Dedifferentiated amniotic fluid mesenchymal stem cell (primary cell): Measurements from ENCODE around the gene BPTF.
"Not testable (repeated sequence)": the region's sequence is repeated elsewhere in the genome, so short reads cannot be mapped to it uniquely, and the experiment has no call there.

ENCODE experiments used
- DNase-seq: peaks from one replicate; pipeline ENCODE4 v3.0.0-alpha.2; 2016; ENCODE audit errors: extremely low spot score

BPTF gene, protein sequence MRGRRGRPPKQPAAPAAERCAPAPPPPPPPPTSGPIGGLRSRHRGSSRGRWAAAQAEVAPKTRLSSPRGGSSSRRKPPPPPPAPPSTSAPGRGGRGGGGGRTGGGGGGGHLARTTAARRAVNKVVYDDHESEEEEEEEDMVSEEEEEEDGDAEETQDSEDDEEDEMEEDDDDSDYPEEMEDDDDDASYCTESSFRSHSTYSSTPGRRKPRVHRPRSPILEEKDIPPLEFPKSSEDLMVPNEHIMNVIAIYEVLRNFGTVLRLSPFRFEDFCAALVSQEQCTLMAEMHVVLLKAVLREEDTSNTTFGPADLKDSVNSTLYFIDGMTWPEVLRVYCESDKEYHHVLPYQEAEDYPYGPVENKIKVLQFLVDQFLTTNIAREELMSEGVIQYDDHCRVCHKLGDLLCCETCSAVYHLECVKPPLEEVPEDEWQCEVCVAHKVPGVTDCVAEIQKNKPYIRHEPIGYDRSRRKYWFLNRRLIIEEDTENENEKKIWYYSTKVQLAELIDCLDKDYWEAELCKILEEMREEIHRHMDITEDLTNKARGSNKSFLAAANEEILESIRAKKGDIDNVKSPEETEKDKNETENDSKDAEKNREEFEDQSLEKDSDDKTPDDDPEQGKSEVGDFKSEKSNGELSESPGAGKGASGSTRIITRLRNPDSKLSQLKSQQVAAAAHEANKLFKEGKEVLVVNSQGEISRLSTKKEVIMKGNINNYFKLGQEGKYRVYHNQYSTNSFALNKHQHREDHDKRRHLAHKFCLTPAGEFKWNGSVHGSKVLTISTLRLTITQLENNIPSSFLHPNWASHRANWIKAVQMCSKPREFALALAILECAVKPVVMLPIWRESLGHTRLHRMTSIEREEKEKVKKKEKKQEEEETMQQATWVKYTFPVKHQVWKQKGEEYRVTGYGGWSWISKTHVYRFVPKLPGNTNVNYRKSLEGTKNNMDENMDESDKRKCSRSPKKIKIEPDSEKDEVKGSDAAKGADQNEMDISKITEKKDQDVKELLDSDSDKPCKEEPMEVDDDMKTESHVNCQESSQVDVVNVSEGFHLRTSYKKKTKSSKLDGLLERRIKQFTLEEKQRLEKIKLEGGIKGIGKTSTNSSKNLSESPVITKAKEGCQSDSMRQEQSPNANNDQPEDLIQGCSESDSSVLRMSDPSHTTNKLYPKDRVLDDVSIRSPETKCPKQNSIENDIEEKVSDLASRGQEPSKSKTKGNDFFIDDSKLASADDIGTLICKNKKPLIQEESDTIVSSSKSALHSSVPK (N-terminal part only)

DNA sequence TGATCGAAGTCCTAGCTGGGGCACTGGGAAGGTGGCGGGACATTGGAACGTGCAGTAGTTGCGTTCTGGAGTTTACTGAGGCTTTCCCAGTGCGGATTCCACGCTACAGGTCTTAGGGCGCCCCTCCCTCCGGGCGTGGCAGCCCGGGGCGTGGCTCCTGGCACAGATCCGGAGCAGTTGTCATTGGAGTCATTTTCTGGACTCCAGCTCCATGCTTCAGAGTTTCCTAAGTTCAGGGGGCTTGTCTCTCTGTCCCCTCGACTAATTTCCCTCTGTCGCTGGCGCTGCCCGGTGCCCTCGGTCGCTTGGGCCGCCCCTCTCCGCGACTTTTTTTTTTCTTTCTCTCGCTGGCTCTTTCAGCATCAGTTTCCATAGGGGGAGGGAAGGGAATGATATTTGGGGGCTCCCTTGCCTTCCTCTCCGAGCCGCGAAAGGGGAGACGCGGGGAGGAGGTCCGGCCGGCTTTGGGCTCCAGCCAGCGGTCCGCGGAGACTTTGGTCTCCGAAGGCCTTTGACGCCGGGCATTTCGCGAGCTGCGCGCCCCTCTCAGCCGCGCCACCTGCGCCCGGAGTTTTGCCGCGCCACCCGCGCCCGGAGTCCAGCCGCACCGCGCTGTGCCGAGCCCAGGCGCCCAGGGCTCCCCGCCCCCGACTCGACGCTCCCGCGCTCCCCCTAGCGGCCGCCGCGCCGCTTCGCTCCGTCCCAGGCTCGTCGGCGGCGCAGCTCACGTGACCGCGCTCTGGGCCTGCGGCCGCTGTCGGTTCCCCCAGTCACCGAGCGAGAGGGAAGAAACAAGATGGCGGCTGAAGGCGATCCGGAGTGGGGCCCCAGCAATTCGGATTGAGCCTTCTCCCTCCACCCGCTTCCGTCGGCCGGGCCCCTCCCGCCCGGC lies at the start of gene BPTF:
TSS of gene BPTF (plus strand) at position 769 of the 892 bp plus-strand sequence. CDS start 222 bp downstream, outside the sequence.
- peak; percentile 89 for DNase-seq

DNA sequence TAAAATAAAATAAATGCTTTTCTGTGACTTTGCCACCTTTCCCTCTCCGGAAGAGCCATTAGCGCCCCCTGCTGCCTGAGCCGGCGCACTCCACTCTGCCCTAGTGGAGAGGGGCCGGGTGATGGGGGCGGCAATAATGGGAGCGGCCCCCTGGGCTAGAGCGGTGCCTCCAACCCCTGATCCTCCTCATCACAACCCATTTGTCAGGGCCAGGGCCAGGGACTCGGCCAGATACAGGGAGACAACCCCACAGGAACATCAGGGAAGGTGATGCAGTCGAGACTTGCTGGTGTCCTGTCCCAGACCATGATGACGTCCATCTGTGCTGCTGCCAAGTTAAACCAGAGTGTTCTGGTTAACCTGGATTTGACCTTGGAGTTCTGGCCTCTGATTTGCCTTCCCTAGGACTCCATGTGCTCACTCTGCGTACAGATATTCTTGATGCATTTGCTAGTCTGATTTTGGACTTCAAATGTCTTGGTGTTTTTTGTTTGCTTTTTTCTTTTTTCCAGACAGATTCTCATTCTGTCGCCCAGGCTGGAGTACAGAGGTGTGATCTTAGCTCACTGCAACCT lies 46.1 kb upstream of the BPTF start:
- no peak for DNase-seq

DNA sequence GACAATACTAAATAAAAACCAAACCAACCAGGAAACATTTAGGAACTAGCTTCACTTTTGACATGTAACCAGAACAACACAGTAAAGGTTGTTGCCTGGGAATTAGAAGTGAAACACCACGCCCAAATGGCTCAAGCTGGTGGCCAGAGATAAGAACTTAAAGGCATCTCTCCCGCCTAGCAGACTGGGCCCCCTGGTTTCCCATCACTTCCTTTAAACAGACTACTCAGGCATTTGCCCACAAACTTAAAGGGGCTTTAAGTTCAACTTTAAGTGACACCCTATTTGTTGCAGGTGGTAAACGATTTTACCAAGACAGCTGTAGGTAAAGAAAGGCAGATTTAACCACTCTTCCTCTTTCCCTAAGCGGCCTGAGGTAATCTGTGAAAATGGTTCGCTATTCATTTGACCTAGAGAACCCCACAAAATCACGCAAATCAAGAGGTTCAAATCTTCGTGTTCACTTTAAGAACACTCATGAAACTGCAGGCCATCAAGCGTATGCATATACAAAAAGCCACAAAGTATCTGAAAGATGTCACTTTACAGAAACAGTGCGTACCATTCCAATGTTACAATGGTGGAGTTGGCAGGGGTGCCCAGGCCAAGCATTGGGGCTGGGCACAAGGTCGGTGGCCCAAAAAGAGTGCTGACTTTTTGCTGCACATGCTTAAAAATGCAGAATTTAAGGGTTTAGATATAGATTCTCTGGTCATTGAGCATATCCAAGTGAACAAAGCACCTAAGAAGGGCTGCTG lies 40.8 kb upstream of the BPTF start:
- DNase-seq = no peak

DNA sequence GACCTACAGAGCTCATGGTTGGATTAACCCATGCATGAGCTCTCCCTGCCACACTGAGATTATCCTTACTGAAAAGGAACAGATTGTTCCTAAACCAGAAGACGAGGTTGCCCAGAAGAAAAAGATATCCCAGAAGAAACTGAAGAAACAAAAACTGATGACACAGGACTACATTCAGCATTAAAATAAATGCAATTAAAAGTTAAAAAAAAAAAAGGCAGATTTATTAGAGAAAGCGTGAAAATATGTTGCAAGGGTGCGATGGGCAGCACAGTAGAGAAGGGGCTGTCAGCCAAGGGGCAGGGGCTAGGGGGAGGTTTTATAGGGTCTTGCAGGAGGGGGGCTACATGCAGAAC lies 40.2 kb upstream of the BPTF start:
- DNase-seq = no peak

DNA sequence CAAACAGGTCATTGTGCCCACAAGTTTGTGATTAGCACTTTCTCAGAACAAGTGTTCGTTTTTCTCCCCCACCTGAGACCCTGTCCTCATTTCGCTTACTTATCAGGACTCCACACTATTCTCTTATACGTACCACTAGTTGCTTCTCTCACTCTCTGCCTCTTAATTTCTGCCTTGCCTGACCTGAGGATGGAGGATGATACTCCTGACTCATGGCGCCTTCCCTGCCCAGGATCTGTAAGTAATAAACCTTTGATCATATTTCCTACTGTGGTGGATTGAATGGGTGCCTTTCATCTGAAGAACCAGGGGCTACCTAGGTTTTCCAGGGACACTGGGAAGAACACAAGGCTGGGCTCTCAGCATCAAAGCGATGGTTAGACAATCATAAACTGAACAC lies 39.8 kb upstream of the BPTF start:
- DNase-seq = no peak

GRCh38 chr17:67800495-67800928 lies 24.8 kb upstream of the BPTF start:
- DNase-seq = peak; percentile 57

GRCh38 chr17:67801626-67802175 lies 23.6 kb upstream of the BPTF start:
- DNase-seq = no peak

- DNase-seq = no peak
These were observed 14.8 kb upstream of the BPTF start for GRCh38 chr17:67810464-67810863.

DNA sequence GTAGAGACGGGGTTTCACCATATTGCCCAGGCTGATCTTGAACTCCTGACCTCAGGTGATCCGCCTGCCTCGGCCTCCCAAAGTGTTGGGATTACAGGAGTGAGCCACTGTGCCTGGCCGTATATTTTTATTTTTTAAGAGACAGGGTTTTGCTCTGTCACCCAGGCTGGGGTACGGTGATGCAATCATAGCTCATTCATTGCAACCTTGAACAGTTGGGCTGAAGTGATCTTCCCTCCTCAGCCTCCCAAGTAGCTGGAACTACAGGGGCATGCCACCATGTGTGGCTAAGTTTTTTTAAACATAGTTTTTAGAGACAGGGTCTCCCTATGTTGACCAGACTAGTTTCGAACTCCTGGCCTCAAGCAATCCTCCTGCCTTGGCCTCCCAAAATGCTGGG lies 12.9 kb upstream of the BPTF start:
- DNase-seq = not testable (repeated sequence)

DNA sequence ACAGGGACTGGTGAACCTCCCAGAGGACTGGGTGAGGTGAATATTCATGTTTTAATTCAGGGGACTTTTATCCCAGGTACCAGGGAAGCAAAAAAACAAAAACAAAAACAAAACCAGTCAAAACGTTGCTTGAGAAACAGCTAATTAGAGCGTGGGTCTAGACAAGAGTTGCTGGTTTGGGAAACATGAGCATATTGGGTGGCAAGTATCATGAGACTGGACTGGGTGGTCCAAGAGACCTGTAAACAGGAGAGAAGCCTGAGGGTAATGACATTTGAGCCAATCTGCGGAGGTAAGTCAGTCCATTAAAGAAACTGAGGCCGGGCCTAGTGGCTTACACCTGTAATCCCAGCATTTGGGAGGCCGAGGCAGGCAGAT lies 11.5 kb upstream of the BPTF start:
- DNase-seq = no peak

DNA sequence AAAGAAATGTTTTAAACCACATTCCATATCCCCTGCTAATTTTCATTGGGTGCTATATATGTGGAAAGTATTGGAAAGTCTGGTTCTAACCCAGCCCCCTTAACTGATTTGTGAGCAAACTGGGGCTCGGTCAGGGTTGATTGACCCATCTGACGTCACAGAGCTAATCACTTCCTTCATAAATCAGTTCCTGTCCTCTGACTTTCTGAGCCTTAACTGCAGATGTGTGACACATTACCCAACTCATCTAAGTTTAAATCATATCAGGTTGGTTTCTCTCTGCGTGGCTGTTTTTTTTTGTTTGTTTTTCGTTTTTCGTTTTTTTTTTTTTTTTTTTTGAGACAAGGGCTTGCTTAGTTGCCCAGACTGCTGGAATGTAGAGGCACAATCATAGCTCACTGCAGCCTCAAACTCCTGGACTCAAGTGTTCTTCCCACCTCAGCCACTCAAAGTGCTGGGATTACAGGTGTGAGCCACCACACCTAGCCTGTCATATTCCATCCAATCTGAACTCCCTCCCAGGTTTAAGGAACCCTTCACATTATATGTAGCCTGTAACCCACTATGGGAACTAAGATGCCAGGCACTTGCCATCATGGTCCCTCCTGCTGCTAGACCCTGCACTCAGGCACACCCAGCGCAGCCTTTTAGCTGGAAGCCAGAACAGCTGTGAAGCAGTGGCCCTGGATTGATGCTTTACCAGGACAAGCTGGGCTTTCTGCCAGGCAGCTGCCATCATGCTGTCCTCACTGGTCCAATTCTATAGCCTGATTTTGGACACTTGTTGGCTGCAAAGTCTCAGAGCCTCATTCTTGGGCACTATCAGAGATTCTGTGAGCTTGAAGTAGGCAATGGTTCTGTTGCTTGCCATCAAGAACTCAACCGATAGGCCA lies 6.9 kb upstream of the BPTF start:
- no peak for DNase-seq

DNA sequence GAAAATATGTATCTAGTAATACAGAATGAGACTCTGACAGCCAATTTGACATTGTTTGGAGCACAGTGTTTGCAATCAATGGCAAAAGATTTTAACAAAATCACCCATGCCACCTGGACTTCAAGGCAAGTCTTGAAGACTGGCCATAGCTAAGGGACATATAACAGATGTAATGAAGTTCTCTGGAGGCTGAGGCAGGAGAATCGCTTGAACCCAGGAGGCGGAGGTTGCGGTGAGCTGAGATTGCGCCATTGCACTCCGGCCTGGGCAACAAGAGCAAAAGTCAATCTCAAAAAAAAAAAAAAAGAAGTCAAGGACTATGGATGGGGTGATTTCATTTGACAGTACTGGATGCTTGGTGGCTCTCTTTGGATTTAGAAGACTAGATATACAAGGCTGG lies 5.6 kb upstream of the BPTF start:
- no peak for DNase-seq

- no peak for DNase-seq
These were observed 3.4 kb upstream of the BPTF start for GRCh38 chr17:67821871-67822367.

- DNase-seq = not testable (repeated sequence)
These were observed 611 bp downstream of the BPTF start for GRCh38 chr17:67825627-67826601.

DNA sequence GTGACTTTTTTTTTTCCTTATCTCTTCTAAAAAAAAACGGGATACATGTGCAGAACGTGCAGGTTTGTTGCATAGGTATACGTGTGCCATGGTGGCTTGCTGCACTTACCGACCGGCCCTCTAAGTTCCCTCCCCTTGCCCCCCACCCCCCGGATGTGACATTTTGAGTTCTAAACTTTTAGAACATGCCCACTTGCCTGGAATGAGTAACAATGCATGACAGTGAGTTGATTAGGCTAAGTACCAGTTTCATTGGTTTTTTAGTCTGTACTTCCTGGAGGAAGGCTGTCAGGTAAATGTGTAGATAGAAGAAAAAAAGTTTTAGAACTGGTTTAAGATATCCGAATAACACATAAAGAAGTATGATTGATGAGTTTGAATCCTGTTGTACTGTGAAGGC lies 4.0 kb downstream of the BPTF start:
- DNase-seq = no peak

DNA sequence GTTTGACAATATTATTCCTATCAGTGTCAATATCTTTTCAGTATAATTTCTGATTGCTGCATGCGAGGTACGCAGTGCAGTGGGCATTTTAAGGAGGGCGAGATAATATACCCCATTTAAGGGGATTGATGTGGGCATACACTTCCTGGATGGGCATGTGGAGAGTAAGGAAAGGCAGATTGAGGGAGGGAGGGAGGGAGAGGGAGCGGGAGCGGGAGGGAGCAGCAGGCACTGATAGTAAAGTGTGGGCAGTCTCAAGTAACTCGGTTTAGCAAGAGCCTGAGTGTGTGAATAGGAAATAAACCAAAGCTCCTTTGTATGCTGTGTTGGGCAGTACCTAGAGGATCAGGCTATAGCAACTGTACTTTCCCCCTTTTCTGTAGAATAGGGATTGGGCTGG lies 5.1 kb downstream of the BPTF start:
- no peak for DNase-seq

GRCh38 chr17:67831268-67831667 lies 6.0 kb downstream of the BPTF start:
- DNase-seq = no peak
